Activated B cell treated with CpG ODN at 0.5 μM for 24 hours (primary cell): ENCODE measurements around the gene MRPL41. TPM values are rescaled to one million over a fixed set of nuclear protein-coding genes. Genes with fewer than 3 reads are reported as not detected.

Experiments used
- ATAC-seq: fragments of 200-7000 bp; cut with Tn5 transposase; one replicate; pipeline ENCODE4 v1.10.0; 2021; ENCODE audit warnings: low read depth, mild to moderate bottlenecking, moderate library complexity
- CTCF ChIA-PET: fragments of 350-600 bp; sonication (Branson Sonifier 250); formaldehyde crosslinking; loops from one replicate; lab custom pipeline; 2021; ENCODE audit warnings: antibody characterized with exemption; lab: Charles Lee
- POLR2A ChIA-PET: fragments of 350-600 bp; sonication (Branson Sonifier 250); formaldehyde crosslinking; loops from one replicate; lab custom pipeline; 2021; ENCODE audit warnings: antibody characterized with exemption; lab: Charles Lee
- DNase-seq: peaks from one replicate; pipeline ENCODE4 v3.0.0; 2022
- H3K27ac Mint-ChIP-seq: one replicate; pipeline ENCODE4 v1.8.0; 2020; ENCODE audit warnings: mixed read lengths
- H3K27me3 Mint-ChIP-seq: one replicate; pipeline ENCODE4 v1.8.0; 2021; ENCODE audit warnings: mixed read lengths
- H3K36me3 Mint-ChIP-seq: one replicate; pipeline ENCODE4 v1.8.0; 2021; ENCODE audit warnings: low read depth, mixed read lengths
- H3K4me1 Mint-ChIP-seq: one replicate; pipeline ENCODE4 v1.8.0; 2021; ENCODE audit warnings: mixed read lengths
- H3K4me3 Mint-ChIP-seq: one replicate; pipeline ENCODE4 v1.8.0; 2020; ENCODE audit warnings: mild to moderate bottlenecking, mixed read lengths
- H3K9me3 Mint-ChIP-seq: one replicate; pipeline ENCODE4 v1.8.0; 2020; ENCODE audit warnings: mixed read lengths
- CTCF ChIP-seq: fragments of 200-600 bp; IDR thresholded peaks from one replicate; pipeline ENCODE4 v1.8.0; 2022; ENCODE audit warnings: antibody characterized with exemption, mild to moderate bottlenecking
- intact Hi-C: fragments of 100-400 bp; cut with micrococcal nuclease; formaldehyde crosslinking; loops from one replicate; pipeline ENCODE4 v1.15.1; 2024
- total RNA-seq: library from RNA; stranded (reverse); gene quantifications from 2 replicates; pipeline ENCODE4 v1.2.3, GENCODE V29; 2022

Gene MRPL41
- total RNA-seq, 1 donor from 2014 or later = 26.0 TPM

GRCh38 chr9:137582286-137582860 lies 30.7 kb downstream of the MRPL41 start:
- ChIA-PET POLR2A (interaction anchor here (1.0 kb wide), 1 partner anchor 30 kb away, joined by 3 read pairs; no protein-coding TSS in a partner anchor), CTCF (no interaction called here)
- no peak for TF ChIP-seq CTCF
- H3K9me3 Mint-ChIP-seq = no peaks in the 10 kb centered on the region
- H3K27me3 Mint-ChIP-seq = no peaks in the 10 kb centered on the region
- intact Hi-C loops = no loop called here
- H3K4me3 Mint-ChIP-seq = no peak overlapping the region
- H3K36me3 Mint-ChIP-seq = peaks cover 47% of the 10 kb centered on the region
- DNase-seq (no peak), ATAC-seq (no peak)
- H3K4me1 Mint-ChIP-seq = peaks cover 16% of the 10 kb centered on the region
- H3K27ac Mint-ChIP-seq = no peak overlapping the region

GRCh38 chr9:137583347-137583746 lies 31.7 kb downstream of the MRPL41 start:
- no peak for TF ChIP-seq CTCF
- H3K27ac Mint-ChIP-seq = no peak overlapping the region
- H3K36me3 Mint-ChIP-seq = peaks cover 57% of the 10 kb centered on the region
- ChIA-PET CTCF (no interaction called here), POLR2A (no interaction called here)
- H3K27me3 Mint-ChIP-seq = no peaks in the 10 kb centered on the region
- ATAC-seq (no peak), DNase-seq (no peak)
- H3K4me3 Mint-ChIP-seq = no peak overlapping the region
- intact Hi-C loops = no loop called here
- H3K9me3 Mint-ChIP-seq = no peaks in the 10 kb centered on the region
- peaks cover 7% of the 10 kb centered on the region for H3K4me1 Mint-ChIP-seq

- ChIA-PET POLR2A (no interaction called here), CTCF (no interaction called here)
- intact Hi-C loops = no loop called here
- no peak for ATAC-seq
- no peak overlapping the region for H3K4me3 Mint-ChIP-seq
- H3K27me3 Mint-ChIP-seq = no peaks in the 10 kb centered on the region
- H3K4me1 Mint-ChIP-seq = peaks cover 5% of the 10 kb centered on the region
- no peak for TF ChIP-seq CTCF
- no peak overlapping the region for H3K27ac Mint-ChIP-seq
- DNase-seq = no peak
- H3K9me3 Mint-ChIP-seq = no peaks in the 10 kb centered on the region
- H3K36me3 Mint-ChIP-seq = peaks cover 58% of the 10 kb centered on the region
These were observed 32.3 kb downstream of the MRPL41 start for GRCh38 chr9:137583957-137584356.

- ATAC-seq (no peak), DNase-seq (no peak)
- peaks cover 6% of the 10 kb centered on the region for H3K4me1 Mint-ChIP-seq
- intact Hi-C loops = no loop called here
- no peaks in the 10 kb centered on the region for H3K9me3 Mint-ChIP-seq
- CTCF ChIA-PET = no interaction called here
- peaks cover 1% of the 10 kb centered on the region for H3K27me3 Mint-ChIP-seq
- H3K4me3 Mint-ChIP-seq = no peak overlapping the region
- H3K36me3 Mint-ChIP-seq = peaks cover 56% of the 10 kb centered on the region
- H3K27ac Mint-ChIP-seq = no peak overlapping the region
- no peak for TF ChIP-seq CTCF
- POLR2A ChIA-PET = no interaction called here
These were observed 35.2 kb downstream of the MRPL41 start for GRCh38 chr9:137586854-137587253.

GRCh38 chr9:137588311-137588710 lies 36.6 kb downstream of the MRPL41 start:
- Mint-ChIP-seq H3K27ac (no peak overlapping the region), H3K27me3 (peaks cover 1% of the 10 kb centered on the region), H3K9me3 (no peaks in the 10 kb centered on the region), H3K4me3 (peak overlapping the region; percentile 65), H3K4me1 (peaks cover 6% of the 10 kb centered on the region), H3K36me3 (peaks cover 41% of the 10 kb centered on the region)
- intact Hi-C loops = no loop called here
- TF ChIP-seq CTCF = no peak
- ChIA-PET POLR2A (no interaction called here), CTCF (interaction anchor here (0.5 to 1.3 kb wide), 2 partner anchors 9 to 542 kb away, joined by 3 to 6 read pairs; partner anchors contain the start of gene DPH7)
- no peak for DNase-seq
- ATAC-seq = no peak
